GM19043 (cell line): ENCODE measurements around the gene RAD50.

Experiments used
- ATAC-seq: cut with Tn5 transposase; IDR thresholded peaks from one replicate; pipeline ENCODE4 v1.9.1; 2021; ENCODE audit warnings: low read depth; ENCODE audit not compliant: unreplicated experiment

Gene RAD50

DNA sequence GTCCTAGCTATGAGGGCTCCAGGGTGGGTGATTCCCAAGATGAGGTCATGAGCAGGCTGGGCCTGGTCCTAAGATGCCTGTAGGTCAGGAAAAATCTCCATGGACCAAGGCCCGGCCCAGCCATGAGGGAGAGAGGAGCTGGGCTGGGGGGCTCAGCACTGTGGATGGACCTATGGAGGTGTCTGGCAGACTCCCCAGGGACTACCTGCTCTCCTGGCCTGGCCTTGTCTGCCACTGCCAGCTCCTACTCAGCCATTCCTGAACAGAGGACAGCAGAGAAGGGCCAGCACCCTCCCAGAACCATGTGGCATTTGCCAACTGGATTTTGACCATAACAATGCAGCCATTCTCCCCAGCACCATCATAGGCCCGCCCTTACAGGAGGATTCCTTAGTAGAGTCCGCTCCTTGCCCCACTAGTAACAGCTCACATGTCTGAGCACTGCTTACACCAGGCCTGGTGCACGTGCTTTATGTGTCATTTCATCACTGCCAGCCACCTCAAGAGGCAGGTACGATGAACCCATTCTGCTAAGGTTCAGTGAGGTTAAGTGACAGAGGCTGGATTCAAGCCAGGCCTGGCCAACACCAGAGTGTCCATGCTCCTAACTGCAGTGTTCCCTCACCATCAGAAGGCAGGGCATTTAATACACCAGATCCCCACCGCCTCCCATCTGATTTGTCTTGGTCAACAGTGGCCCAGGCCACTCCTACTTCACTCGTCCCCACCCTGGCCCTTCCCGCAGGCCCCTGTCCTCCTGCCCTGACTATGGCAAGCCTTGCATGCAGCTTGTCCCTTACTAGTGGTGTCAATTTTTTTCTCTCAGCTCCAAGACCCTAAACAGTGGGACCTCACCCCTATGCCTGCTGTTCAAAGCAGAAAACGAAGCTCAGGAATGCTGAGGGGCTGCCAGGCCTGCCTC lies 101.9 kb downstream of the RAD50 start:
- no peak for ATAC-seq

DNA sequence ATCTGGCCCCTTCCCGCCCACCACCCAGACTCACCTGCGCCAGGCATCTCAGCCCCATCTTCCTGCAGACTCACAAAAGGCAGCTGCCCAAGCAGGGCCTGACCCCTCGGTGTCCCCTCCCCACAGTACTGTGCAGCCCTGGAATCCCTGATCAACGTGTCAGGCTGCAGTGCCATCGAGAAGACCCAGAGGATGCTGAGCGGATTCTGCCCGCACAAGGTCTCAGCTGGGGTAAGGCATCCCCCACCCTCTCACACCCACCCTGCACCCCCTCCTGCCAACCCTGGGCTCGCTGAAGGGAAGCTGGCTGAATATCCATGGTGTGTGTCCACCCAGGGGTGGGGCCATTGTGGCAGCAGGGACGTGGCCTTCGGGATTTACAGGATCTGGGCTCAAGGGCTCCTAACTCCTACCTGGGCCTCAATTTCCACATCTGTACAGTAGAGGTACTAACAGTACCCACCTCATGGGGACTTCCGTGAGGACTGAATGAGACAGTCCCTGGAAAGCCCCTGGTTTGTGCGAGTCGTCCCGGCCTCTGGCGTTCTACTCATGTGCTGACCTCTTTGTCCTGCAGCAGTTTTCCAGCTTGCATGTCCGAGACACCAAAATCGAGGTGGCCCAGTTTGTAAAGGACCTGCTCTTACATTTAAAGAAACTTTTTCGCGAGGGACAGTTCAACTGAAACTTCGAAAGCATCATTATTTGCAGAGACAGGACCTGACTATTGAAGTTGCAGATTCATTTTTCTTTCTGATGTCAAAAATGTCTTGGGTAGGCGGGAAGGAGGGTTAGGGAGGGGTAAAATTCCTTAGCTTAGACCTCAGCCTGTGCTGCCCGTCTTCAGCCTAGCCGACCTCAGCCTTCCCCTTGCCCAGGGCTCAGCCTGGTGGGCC lies 103.1 kb downstream of the RAD50 start:
- ATAC-seq: no peak

DNA sequence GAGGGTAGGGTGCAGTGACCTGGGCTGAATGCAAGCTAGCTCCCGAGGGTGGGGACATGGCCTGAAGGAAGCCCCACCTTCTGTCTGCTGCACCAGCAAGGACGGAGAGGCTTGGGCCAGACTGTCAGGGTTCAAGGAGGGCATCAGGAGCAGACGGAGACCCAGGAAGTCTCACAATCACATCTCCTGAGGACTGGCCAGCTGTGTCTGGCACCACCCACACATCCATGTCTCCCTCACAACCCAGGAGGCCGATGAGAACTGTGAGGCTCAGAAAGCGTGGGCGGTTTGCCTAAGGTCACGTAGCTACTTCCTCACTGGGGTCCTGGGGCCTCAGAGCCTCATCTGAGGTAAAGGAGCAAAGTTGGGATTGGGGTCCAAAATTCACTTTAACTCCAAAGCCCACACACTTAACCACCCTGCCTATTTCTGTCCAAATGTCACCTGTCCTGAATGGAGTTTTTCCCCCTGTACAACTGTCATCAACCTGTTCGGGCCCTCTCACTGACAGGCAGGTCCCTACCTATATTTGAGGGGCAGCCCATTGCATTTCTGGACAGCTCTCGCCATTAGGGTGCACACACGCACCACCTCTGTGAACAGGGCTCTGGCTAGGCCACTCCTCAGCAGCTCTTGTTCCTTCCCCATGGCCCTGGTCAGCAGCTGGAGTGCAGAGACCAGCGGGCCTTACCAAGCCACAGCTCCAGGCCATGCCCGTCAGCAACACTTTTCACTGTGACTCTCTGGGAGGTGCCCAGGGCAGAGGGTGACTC lies 104.6 kb downstream of the RAD50 start:
- ATAC-seq: no peak

DNA sequence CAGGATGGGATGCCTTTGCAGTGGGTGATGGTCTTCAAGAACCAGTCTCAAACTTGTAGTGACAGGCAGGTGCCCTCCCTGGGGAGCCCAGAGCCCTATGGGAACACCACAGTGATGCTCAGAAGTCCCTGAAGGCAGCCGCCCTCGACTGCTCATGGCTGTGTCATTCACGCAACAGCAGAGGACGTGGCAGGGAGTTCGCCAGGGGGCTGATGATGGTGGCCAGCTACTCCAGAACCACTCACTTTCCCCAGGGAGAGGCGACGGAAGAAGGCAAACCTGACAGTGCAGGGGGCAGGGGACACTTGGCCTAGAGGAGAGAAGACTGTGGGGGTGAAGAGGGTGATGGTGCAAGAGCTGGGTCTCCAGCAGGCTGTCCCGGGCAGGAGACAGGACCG lies 105.2 kb downstream of the RAD50 start:
- ATAC-seq: no peak

DNA sequence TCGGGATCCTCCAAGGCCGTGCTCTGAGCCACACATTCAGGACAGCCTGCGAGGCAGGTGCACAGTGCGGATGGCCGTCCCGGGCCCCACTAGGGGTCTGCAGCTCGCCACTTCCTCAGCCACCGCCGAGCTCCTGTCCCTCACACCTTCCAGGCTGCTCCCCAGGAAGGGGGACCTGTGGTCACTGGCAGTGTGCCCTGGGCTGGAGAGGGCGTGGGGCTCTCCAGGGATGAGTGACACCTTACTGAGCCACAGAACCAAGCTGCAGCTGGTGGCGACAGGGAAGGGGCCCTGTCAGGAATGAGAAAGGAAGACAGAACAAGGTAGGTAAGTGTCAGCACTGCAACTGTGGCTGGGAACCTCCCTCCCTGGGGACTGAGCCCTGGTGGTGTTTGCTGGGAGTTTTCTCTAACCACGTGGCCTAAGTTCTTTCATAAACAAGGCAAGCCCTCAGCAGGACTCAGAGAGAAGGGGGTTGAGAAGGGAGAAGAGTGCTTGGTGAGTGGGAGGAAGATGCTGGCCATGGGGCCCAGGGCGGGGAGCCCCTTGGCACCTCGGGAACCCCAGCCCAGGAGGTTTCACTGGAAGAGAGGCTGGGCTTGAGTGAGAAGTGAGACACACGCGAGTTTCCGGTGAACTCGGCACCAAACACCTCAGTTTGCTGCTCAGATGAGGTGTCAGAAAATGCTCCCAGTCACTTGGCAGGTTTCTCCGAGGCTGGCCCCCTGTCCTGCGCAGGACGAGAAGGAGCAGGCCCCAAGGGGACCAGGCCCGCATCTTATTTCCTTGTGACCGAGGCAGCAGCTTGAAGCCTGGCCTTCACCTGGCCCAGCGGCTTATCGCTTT lies 106.4 kb downstream of the RAD50 start:
- peak; percentile 51 for ATAC-seq

DNA sequence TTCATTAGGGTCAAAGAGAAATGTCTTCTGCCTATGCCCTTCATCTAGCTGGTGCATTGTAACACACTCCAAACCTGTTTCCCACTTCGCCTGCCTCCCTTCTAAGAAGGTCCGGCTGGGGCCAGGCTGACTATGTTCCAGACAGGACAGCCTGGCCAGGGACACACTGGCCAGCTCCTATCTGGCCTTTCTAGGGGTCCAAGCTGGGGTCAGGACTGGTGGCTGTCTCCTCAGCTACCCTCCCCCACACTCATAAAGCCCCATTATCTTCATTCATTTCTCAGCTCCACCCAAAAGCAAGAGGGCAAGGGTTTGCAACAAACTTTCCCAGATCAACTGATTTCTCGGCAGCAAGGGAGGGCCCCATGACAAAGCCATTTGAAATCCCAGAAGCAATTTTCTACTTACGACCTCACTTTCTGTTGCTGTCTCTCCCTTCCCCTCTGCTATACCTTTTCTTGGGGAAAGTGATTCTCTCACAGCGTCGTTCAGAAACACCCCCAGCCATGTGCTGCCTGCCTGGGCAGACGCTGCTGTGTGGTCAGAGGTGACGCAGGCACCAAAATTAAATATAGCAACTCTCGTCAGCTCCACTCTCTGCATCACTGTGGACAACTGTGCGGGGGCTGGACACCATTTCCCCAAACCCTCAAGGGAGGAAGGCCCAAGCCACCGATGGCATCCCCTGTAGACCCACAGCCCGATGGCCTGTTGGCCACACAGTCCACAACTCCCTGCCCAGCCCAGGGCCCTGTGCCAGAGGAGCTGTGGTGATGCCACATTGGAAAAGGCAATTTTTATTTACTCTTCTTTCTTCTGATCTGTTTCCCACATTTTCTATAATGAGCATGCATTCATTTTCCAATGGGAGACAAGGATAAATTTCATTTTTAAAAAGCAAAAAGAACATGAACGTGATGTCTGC lies 107.3 kb downstream of the RAD50 start:
- peak; percentile 44 for ATAC-seq

DNA sequence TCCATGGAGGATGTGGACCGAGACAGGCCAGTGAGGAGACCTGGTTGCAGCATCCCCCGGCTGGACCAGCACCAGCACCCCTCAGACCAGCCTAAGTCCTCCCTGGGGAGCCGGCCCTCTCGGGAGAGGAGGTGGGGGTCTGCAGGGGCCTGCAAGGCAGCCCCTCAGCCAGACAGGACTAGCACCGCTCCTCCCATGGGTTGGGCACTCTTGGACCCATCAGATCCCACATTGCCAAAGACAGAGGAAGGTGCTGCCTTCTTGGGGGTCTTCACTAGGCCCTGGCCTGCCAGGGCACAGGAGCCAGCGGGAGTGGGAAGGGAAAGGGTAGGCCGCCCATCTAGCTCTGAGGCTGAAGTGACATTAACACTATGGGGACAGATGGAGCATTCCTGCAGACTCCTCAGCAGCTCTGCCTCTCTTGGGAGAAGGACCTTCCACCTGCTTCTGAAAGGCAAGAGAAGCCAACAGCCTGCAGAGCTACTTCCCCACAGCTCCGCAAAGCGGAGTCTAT lies 108.0 kb downstream of the RAD50 start:
- ATAC-seq: no peak

DNA sequence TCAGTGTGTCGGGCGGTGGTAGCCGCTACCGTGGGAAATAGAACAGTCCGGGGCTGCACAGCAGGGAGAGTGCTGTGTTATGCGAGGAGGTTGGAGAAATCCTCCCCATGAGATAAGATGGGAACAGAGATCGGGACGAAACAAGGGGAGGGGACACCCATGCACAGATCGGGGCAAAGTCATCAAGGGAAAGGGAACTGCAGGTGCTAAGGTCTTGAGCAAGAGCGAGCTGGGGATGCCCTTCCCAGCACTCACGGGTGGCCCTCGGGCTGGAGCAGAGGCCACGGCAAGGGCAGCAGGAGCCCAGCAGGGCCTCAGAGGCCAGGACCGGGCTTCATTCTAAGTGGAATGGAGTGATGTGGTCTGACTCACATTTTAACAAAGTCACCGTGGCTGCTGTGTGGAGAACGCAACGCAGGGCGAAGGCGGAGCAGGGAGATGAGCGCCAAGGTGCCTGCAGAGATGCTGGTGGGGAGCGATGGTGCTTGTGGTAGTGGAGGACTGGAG lies 108.8 kb downstream of the RAD50 start:
- ATAC-seq: no peak

DNA sequence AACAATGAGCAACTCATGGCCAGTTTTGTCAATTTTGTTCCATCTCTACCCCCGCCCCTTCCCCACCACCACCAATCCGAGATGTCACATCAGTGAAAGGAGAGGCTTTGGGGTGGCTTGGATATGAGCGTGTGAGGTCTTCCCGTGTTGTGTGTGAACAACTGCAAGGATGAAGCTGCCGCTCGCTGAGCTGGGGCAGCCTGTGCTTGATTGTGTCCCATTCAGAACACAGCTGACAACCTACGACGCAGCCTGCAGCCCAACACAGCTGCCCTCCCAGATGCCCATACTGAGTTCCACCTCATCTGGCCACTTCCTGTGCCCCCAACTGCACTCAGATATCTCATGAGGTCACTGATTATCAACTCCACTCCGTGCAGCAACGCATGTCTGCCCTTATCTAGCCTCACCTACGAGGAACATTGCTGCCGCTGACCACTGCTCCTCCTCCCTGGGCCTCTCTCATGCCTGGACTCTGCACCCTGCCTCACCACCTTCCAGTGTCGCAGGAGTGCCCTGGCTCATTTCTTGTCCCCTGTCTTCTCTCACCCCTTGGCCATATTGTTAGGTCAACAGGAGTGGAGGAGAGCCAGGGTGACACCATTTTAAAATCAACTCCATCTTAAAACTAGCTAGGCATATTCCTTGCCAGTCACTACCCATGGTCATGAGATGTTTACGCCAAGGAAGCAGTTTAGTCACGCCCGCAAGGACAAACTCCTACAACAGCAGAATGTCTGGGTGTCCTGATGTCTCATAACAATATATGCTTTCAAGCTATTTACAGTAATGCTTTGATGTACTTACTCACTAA lies 109.7 kb downstream of the RAD50 start:
- ATAC-seq: no peak

DNA sequence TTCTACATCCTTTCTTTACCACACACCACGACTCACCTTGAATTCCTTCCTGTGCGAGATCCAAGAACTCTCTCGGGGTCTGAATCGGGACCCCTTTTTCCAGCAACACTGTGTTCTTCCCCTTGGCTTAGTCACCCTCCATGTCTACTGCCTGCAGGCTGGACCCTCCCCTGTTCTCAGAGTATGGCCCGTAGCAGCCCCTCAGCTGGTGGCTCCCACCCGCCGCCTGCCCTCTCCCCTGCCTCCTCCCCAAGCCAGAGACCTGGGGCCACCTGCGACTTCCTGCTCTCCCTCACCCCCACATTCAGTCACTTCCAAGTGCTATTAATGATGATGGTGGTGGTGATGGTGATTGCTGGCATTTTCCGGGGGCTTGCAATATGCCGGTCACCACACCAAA lies 110.5 kb downstream of the RAD50 start:
- ATAC-seq: no peak

DNA sequence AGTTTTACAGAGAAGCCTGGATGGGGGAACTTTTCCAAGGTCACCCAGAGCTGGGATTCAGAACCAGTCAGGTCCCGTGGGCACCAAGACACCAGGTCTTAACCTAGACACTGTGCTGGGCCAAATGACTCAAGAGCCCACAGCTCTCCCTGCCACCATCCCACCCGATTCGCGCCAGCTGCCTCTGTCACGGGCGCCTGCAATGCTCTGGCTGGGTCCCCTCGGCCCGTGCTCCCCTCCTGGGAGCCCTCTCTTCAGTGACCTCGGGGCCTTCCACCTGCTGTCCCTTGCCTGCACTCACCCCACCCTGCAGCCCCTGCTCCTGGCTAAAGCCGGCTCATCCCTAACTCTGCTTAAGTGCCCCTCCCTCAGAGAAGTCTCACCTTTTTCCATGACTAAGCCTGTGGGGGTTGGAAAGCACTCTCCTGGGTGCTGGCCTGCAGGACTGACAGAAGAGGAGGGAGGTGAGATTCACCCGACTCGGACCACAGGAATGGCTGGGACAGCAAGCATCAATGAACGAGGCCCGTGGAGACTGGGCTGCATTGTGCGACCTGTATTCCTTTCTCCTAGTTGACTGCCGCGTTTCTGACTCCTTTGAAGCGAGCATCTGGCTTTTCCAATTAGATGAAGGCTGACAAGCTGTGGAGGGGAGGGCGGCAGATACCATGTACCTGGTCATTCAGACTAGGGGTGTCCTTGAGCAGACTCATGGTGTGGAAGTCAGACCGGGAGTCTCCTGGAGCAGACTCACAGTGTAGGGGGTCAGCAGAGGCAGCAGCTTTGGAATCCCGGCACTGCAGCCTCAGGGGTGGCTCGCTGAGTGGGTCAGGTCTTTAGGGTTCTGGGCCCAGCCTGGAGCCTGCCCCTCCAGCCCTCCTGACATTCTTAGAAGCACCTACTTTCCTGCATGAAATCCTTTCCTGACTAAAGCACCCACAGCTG lies 111.3 kb downstream of the RAD50 start:
- no peak for ATAC-seq

DNA sequence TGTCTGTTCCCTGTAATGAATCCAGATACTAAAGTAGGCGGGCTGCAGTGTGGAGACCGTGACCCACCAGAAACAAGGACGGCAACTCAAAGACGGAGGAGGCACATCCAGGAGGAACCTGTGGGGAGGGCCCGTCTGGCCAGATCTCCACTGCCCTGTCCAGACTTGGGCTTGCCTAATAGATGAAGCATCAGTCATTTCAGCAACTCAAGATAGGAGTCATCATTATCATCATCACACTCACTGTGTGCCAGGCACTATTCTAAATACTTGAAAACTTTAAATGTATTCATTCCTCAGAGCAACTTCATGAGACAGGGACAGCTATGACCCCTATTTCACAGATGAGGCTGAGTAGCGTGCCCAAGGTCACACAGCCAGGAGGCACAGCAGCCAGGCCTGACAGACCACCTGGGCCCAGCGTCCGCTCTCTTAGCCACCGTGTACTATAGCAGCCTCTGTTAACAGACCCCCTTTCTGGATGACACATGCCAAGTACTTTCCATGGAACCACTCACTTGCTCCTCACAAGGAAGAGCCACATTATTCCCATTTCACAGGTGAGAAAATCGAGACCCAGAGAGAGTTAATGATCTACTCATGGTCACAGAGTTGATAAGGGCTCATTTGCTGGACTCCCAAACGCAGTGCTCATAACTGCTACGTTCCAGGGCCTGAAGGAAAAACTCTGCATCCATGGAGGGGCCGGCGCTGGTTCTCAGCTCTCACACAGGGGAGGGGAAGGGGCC lies 112.1 kb downstream of the RAD50 start:
- ATAC-seq: no peak

DNA sequence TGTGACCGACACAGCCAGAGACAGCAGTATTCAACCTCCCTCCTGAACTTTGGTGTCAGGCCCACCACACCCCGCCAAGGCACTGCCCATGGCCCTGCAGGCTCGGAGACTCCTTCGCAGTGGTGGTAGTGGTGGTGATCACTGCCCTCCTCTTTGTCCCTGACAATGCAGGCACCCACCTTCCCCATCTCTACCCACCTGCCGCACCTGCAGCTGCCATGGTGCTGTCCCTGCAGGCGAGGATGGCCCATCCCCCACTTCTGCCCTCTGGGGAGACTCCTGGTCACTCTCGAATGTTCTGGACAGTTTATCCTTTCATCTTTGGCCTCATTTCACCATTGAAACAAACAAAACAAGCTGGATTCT lies 112.7 kb downstream of the RAD50 start:
- no peak for ATAC-seq

DNA sequence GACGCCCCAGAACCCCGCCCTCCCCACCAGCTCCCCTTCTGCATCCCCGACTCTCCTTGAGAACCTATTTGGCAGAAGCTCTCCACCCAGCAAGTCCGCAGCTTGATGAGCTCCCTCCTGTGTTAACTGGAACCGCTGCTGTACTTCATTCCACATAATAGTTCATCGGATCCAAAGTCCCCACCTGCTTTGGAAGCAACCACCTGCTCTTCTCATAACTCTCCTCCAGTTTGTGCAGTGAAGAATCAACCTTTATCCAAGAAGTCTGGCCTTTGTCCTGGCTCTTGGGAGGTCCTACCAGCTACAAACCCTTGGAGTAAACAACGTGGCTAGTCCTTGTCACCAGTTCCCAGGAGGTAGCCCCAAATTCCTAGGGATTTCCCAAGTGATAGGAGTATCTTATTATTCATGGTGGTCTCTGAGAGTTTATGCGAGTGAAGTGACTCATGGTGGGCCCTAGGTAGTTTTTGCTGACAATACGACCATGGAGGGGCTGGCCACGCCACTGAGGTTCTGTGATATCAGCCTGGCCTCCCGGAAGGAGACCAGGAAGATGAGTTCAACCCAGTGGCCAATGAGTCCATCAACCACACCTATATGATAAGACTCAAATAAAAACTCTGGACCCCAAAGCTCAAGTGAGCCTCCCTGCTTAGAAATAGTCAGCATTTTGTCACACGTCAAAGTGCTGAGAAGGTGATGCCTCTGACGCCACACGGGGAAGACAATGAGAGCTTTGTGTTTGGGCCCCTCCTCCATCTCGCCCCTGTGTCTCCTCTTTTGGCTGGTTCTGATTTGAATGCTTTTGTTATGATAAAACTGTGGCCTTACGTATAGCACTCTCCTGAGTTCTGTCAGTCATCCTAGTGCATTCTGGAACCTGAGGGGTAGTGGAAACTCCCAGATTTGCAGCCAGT lies 113.4 kb downstream of the RAD50 start:
- ATAC-seq: no peak

DNA sequence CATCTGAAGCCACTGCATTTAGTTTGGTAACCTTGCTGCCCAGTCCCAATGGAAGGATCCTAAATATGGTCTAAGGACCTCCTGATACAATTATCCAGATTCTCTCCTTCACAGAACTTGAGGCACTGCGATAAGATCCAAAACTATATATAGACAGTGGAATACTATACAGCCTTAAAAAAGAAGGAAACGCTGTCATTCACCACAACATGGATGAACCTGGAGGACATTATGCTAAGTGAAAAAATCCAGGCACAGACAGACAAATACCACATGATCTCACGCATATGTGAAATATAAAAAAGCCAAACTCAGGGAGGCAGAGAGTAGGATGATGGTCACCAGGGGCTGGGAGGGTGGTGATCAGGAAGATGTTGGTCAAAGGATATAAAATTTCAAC lies 114.2 kb downstream of the RAD50 start:
- ATAC-seq: no peak
